Neutrophil (primary cell): Measurements from ENCODE around the gene GALNTL6.

Source experiments
- H3K27ac ChIP-seq: fragments of 200-600 bp; sonication (generic); 2 replicates; pipeline ENCODE4 v1.5.1; 2016; ENCODE audit warnings: mild to moderate bottlenecking, moderate library complexity
- H3K27me3 ChIP-seq: fragments of 200-600 bp; sonication (generic); 2 replicates; pipeline ENCODE4 v1.6.0; 2016; ENCODE audit warnings: mild to moderate bottlenecking
- H3K36me3 ChIP-seq: fragments of 200-600 bp; sonication (generic); 2 replicates; pipeline ENCODE4 v1.5.1; 2017
- H3K4me1 ChIP-seq, 2 experiments: fragments of 200-600 bp in 1 of 2; sonication (generic) in 1 of 2; 1 replicate in 1 of 2; 2 replicates in 1 of 2; pipeline versions ENCODE4 v1.5.1 to v1.6.1; 2013 to 2016; ENCODE audit warnings: low read depth in 1 of 2, low read length in 1 of 2, mild to moderate bottlenecking in 1 of 2, moderate library complexity in 1 of 2; ENCODE audit not compliant: control insufficient read depth in 1 of 2, insufficient read depth in 1 of 2
- H3K4me3 ChIP-seq, 2 experiments: fragments of 200-600 bp in 1 of 2; sonication (generic) in 1 of 2; 1 replicate in 1 of 2; 2 replicates in 1 of 2; pipeline ENCODE4 v1.5.1; 2013 to 2016; ENCODE audit warnings: low read depth in 1 of 2, low read length in 1 of 2, mild to moderate bottlenecking in 1 of 2, moderate library complexity in 1 of 2
- H3K9me3 ChIP-seq: fragments of 200-600 bp; sonication (generic); 2 replicates; pipeline ENCODE4 v1.5.1; 2016
- TF ChIP-seq, protein P1 (sequence below): fragments of 200-600 bp; sonication (generic); IDR thresholded peaks from 2 replicates; pipeline ENCODE4 v1.5.1; 2016; ENCODE audit warnings: antibody characterized with exemption

Gene GALNTL6

DNA sequence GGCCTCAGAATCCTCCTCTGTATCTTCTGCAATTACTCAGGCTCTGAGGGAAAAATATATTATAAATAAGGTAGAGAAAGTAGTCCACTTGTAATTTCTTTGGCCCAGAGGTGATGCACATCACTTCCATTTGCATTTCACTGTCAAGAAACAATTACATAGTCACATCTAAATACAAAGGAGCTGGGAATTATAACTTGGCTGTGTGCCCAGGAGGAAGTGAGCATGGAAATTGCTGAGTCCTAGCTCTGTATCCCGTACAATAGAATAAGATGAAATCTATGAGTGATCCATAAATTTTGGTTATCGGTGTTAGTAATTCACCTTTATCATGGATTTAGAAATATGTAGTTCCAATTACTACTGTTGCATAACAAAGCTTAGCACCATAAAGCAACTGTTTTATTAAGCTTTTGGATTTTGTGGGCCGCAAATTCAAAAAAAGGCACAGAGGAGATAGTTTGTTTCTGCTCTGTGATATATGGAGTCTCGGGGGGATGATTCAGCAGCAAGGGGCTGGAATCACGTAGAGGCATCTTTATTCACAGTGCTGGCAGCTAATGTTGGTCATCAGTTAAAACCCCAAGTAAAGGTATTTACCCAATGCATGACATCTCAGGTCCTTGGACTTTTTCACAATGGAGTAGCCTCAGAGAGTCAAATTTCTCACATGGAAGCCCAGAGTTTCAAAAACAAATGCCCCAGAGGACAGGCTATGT lies 1114.1 kb downstream of the GALNTL6 start:
- Histone ChIP-seq H3K27me3 (no peaks in the 10 kb centered on the region), H3K27ac (no peak overlapping the region), H3K4me3 (no peak overlapping the region), H3K36me3 (no peaks in the 10 kb centered on the region), H3K4me1 (no peaks in the 10 kb centered on the region), H3K9me3 (no peaks in the 10 kb centered on the region)
- TF ChIP-seq, protein P1, sequence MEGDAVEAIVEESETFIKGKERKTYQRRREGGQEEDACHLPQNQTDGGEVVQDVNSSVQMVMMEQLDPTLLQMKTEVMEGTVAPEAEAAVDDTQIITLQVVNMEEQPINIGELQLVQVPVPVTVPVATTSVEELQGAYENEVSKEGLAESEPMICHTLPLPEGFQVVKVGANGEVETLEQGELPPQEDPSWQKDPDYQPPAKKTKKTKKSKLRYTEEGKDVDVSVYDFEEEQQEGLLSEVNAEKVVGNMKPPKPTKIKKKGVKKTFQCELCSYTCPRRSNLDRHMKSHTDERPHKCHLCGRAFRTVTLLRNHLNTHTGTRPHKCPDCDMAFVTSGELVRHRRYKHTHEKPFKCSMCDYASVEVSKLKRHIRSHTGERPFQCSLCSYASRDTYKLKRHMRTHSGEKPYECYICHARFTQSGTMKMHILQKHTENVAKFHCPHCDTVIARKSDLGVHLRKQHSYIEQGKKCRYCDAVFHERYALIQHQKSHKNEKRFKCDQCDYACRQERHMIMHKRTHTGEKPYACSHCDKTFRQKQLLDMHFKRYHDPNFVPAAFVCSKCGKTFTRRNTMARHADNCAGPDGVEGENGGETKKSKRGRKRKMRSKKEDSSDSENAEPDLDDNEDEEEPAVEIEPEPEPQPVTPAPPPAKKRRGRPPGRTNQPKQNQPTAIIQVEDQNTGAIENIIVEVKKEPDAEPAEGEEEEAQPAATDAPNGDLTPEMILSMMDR = no peak

DNA sequence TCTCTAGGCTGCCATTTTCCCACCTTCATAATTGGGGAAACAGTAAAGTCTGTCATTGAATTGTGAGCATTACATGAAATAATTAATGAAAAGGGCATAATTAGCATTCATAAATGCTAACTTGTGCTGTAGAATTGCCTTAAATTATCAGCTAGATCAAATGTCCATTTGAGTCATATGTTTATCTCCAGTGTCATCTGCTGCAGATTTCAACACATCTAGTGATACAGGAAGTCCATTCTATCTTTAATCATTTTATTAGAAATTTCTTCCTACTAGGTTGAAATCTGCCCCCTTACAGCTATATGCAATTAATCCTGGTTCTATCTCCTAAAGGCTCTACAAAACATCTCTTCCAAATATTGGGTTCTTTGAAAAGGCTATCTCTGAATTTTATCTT lies 1115.1 kb downstream of the GALNTL6 start:
- TF ChIP-seq, protein P1 = no peak
- no peaks in the 10 kb centered on the region for H3K9me3 ChIP-seq
- no peak overlapping the region for H3K27ac ChIP-seq
- no peaks in the 10 kb centered on the region for H3K4me1 ChIP-seq
- H3K27me3 ChIP-seq = no peaks in the 10 kb centered on the region
- no peaks in the 10 kb centered on the region for H3K36me3 ChIP-seq
- no peak overlapping the region for H3K4me3 ChIP-seq

DNA sequence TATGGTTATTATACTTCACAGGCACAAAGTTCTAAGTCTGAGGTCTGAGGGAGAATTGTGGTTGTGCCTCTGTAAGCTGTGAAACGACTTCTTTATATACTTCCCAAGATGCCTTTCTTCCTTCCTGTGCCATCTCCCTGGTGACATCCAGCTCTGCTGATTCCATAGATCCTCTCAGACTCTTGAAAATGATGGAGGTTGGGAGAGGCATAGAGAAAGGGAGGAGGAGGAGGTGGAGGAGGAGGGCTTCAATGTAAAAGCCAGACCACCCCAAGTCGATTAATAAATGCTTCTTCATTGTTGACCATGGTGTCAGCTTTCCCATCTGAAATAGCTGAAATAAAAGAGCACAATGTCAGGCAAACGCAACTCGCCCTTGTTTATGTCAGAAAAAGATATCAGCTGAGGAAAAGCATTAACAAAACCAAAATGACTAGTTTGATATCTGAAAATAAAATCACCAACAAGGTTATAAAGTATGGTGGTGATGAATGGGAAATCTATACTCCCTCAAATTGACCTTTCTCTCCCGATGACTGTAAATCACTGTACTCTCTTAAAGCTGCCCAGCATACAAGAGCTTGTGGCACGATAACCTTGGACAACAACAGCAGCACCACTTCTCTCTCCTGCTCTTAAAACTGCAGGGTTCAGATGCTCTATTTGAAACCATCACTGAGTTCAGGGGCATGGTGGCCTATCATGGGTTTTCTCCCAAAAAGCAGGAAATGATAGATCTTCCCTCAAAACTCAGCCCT lies 1125.0 kb downstream of the GALNTL6 start:
- Histone ChIP-seq H3K4me3 (no peak overlapping the region), H3K4me1 (no peaks in the 10 kb centered on the region), H3K27me3 (no peaks in the 10 kb centered on the region), H3K27ac (no peak overlapping the region), H3K36me3 (no peaks in the 10 kb centered on the region), H3K9me3 (no peaks in the 10 kb centered on the region)
- TF ChIP-seq, protein P1 = no peak

DNA sequence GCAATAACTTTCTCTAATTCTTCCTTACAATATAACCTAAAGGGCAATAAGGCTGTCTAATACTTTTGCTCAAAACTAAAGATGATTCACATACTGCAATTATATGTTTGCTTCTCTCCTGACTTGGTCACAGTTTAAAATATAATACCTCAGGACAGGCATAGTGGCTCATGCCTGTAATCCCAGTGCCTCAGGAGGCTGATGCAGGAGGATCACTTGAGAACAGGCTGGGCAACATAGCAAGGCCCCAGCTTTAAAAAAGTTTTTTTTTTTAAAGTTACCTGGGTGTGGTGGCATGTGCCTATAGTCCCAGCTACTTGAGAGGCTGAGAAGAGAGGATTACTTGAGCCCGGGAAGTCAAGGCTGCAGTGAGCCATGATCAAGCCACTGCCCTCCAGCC lies 1125.7 kb downstream of the GALNTL6 start:
- H3K27me3 ChIP-seq = no peaks in the 10 kb centered on the region
- no peaks in the 10 kb centered on the region for H3K36me3 ChIP-seq
- TF ChIP-seq, protein P1 = no peak
- H3K4me3 ChIP-seq = no peak overlapping the region
- no peaks in the 10 kb centered on the region for H3K9me3 ChIP-seq
- no peaks in the 10 kb centered on the region for H3K4me1 ChIP-seq
- no peak overlapping the region for H3K27ac ChIP-seq

DNA sequence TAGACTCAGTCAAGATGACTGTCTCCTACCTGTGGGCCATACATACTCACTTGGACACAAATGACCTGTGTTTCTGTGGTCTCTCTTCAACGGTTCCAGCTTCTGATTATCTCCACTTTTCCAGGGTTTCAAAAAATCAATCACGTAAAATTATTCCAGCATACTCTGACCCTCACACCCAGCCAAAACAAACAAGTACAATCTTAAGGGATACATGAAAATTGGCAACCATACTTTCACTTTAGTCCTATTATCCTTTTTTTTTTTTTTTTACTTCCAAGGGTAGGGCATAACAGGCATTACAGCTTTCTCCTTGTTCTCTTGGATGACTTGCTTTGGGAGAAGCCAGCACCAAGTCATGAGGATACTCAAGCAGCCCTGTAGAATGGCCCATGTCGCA lies 1129.6 kb downstream of the GALNTL6 start:
- Histone ChIP-seq H3K4me1 (no peaks in the 10 kb centered on the region), H3K27me3 (no peaks in the 10 kb centered on the region), H3K27ac (no peak overlapping the region), H3K9me3 (no peaks in the 10 kb centered on the region), H3K36me3 (no peaks in the 10 kb centered on the region), H3K4me3 (no peak overlapping the region)
- TF ChIP-seq, protein P1 = no peak
